Ectodermal cell (in vitro differentiated cells): ENCODE data around the gene ESR1.

Experiments
- H3K27ac ChIP-seq: 2 replicates; pipeline ENCODE4 v1.7.0; 2013; ENCODE audit warnings: mild to moderate bottlenecking, low read depth, low read length; ENCODE audit not compliant: insufficient read depth, poor library complexity, severe bottlenecking
- H3K27me3 ChIP-seq: 2 replicates; pipeline ENCODE4 v1.7.0; 2013; ENCODE audit warnings: mild to moderate bottlenecking, low read length; ENCODE audit not compliant: insufficient read depth, control insufficient read depth, poor library complexity, severe bottlenecking
- H3K36me3 ChIP-seq: one replicate; pipeline ENCODE4 v1.7.0; 2013; ENCODE audit warnings: low read length; ENCODE audit not compliant: control insufficient read depth, insufficient read depth
- H3K4me1 ChIP-seq: one replicate; pipeline ENCODE4 v1.7.0; 2013; ENCODE audit warnings: low read length; ENCODE audit not compliant: control insufficient read depth, insufficient read depth
- H3K4me3 ChIP-seq: 2 replicates; pipeline ENCODE4 v1.7.0; 2013; ENCODE audit warnings: low read depth, low read length, control low read depth; ENCODE audit not compliant: insufficient read depth
- H3K9me3 ChIP-seq: 2 replicates; pipeline ENCODE4 v1.7.0; 2013; ENCODE audit warnings: mild to moderate bottlenecking, low read length, moderate library complexity; ENCODE audit not compliant: control insufficient read depth
- WGBS, 2 experiments: methylation state at CpG; one replicate each; pipeline ENCODE4 v1.1.7; 2013; ENCODE audit warnings: missing lambda C conversion rate in 2 of 2; 5-methylcytosine and 5-hydroxymethylcytosine counted together

ESR1 gene

DNA sequence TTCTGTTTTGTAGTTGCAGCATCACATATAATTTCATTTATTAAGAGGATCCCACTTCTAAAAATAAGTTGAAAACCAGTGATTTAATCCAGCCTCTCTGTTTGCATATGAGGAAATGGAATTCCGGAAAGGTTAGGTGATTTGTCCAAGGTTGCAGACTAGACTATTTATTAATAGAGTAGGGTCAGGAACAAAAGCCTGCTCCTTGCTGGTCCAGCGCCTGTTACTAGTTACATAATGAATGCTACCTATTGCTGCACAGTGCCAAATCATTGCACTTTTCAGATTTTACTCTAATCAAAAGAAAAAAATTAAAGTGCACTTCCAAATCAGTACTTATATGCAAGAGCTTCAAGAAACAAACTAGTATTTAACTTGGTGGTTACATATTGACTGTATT is 238.6 kb downstream of the ESR1 start:
- no peak overlapping the region for H3K4me3 ChIP-seq
- WGBS, 2 experiments, result 91 to 93% methylated on average over 2 of the region's 2 CpGs
- no peaks in the 10 kb centered on the region for H3K4me1 ChIP-seq
- H3K9me3 ChIP-seq, result no peaks in the 10 kb centered on the region
- no peaks in the 10 kb centered on the region for H3K36me3 ChIP-seq
- H3K27me3 ChIP-seq, result no peaks in the 10 kb centered on the region
- H3K27ac ChIP-seq, result no peak overlapping the region

DNA sequence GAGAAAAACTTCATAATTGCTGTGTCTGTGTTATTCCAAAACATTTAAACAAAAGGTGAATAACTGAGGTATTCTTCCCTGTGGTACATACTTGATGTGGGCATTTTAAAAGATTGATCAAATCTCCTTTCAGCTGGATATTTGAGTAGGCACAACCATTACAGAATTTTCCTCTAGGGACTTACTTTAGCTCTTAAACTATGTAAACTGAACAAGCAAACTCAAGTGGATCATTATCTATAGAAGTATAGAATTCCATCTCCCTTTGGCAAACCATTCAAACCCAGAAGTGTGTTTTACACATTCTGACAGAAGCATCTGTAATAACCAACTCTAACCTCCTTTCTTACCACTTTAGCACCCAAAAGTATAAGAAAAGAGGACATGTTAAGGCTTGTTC is 241.4 kb downstream of the ESR1 start:
- Histone ChIP-seq H3K36me3 (no peaks in the 10 kb centered on the region), H3K4me3 (no peak overlapping the region), H3K4me1 (no peaks in the 10 kb centered on the region), H3K9me3 (no peaks in the 10 kb centered on the region), H3K27me3 (no peaks in the 10 kb centered on the region), H3K27ac (no peak overlapping the region)

DNA sequence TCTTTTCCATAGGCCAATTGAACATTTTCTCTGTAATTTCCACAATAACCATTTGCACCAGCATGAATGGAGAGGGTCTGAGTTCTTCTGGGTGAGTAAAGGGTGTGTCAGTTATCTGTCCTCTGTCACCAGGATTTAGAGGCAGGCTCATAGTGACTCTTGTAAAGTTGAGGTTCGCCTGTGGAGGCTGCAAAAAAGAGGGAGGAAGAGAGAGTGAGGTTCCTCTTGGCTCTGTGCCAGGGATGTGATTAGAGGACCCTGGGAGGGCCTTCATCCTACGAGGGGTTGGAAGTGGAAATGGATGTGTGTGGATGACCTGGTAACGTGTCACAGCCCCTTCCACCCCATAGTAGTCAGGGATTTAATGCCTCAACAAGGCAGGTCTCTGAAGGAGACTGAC is 242.0 kb downstream of the ESR1 start:
- WGBS, 2 experiments, result 84 to 89% methylated on average over 3 of the region's 3 CpGs
- Histone ChIP-seq H3K4me3 (no peak overlapping the region), H3K9me3 (no peaks in the 10 kb centered on the region), H3K36me3 (no peaks in the 10 kb centered on the region), H3K27ac (no peak overlapping the region), H3K27me3 (no peaks in the 10 kb centered on the region), H3K4me1 (no peaks in the 10 kb centered on the region)

DNA sequence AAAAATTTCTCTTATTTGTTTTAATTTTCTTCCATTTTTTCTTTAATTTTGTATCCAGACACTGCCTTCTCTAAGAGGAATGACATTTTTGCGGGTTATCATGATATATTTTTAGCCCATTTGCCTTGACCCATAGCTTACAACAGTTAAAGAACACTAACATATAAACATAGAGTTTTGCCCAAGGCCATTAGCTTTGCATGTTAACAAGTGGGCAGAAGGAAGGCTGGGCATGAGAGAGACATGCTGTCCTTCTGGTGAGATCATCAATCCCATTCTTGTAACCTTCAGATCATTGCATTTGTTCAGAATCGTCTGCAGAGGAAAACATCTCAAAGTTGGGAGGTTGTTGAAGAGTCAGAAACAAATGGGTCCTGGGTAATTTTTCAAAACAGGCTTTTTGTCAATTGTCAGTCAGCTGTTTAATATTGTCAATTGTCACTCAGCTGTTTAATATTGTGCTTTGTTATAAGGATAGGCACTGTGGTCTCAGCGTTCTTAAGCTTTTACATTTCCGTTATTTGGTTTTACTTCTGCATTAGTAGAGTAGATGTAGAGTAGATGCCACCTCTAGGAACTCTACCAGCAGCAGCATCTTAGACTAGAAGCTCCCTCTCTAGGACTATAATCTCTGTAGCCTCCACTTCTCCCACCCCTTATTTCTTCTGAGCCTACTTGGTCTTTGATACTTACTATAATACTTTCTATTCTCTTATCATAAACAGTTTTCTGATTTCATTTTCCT is 243.1 kb downstream of the ESR1 start:
- WGBS, 2 experiments, result 96 to 100% methylated on average over 4 of the region's 4 CpGs
- no peak overlapping the region for H3K27ac ChIP-seq

DNA sequence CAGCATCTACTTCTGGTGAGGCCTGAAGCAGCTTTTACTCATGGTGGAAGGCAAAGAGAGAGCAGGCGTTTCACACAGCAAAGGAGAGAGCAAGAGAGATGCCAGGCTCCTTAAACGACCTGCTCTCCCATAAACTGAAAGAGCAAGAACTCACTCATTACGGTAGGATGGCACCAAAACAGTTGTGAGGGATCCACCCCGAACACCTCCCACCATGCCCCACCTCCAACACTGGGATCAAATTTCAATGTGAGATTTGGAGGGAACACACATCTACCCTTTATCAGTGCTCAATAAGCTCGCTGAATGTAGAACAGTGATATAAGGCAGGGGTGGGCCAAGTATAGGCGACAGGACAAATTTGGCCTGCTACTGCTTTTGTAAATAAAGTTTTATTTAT is 244.6 kb downstream of the ESR1 start:
- Histone ChIP-seq H3K27me3 (no peaks in the 10 kb centered on the region), H3K36me3 (no peaks in the 10 kb centered on the region), H3K27ac (no peak overlapping the region), H3K4me3 (no peak overlapping the region), H3K9me3 (no peaks in the 10 kb centered on the region), H3K4me1 (no peaks in the 10 kb centered on the region)
- 63 to 70% methylated on average over 5 of the region's 6 CpGs for WGBS, 2 experiments

More for the DNA sequence above, 243.1 kb downstream of the ESR1 start:
- H3K36me3 ChIP-seq, result no peaks in the 10 kb centered on the region
- H3K4me3 ChIP-seq, result no peak overlapping the region
- no peaks in the 10 kb centered on the region for H3K9me3 ChIP-seq
- H3K27me3 ChIP-seq, result no peaks in the 10 kb centered on the region
- H3K4me1 ChIP-seq, result no peaks in the 10 kb centered on the region

DNA sequence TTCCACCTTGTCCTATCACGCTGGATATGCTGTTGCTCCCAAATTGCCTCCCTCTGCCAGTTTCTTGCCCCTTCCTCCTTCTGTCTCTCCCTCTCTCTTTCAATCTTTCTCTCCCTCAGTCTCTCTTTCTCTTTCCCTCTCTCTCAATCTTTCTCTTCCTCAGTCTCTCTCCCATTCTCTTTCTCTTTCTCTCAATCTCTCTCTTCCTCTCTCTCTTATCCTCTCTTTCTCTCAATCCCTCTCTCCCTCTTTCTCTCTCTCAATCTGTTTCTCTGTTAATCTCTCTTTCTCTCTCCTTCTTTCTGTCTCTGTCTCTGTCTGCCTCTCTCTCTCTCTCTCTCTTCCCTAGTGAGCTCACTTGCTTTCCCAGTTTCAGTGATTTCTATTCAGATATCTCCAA is 245.8 kb downstream of the ESR1 start:
- no peaks in the 10 kb centered on the region for H3K27me3 ChIP-seq
- no peak overlapping the region for H3K27ac ChIP-seq
- no peaks in the 10 kb centered on the region for H3K9me3 ChIP-seq
- 92 to 93% methylated on average over 1 of the region's 1 CpG for WGBS, 2 experiments
- no peaks in the 10 kb centered on the region for H3K4me1 ChIP-seq
- no peak overlapping the region for H3K4me3 ChIP-seq
- no peaks in the 10 kb centered on the region for H3K36me3 ChIP-seq

DNA sequence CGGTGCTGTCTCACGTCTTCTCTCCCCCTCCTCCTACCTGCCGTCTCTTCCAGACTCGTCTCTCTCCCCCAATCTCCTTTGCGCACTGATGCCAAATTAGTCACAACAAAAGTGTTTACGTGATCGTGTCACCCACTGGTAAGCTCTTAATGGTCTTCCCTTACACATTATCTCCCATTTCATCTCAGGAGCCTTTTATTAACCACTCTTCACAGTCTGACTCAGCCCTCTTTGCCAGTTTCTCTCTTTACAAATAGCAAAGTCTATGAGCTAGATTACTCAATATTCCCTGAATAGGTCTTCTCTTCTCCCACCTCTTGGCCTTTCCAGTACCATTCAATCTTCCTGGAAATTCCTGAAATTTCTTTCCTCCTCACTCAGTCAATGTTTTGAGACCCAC is 247.0 kb downstream of the ESR1 start:
- Histone ChIP-seq H3K4me3 (no peak overlapping the region), H3K36me3 (no peaks in the 10 kb centered on the region), H3K9me3 (no peaks in the 10 kb centered on the region), H3K27me3 (no peaks in the 10 kb centered on the region), H3K4me1 (no peaks in the 10 kb centered on the region), H3K27ac (no peak overlapping the region)
- 88 to 93% methylated on average over 7 of the region's 7 CpGs for WGBS, 2 experiments

DNA sequence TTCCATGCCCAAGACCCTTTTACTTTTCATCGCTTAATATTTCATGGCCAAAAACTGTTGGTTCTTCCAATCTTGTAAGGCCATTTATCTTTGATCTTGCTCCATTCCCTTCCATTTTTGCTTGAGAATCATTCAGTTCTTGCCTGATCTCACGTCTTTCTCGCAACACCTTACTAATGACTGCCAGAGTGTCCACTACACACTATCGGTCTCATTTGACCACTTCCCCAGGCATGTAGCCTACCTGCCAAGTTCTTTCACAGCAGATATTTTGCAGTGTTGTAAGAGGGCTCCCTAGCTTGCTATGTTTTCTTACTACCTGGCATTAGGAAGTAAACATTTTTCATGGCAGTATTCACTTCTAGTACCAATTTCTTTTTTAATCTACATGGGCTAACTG is 248.0 kb downstream of the ESR1 start:
- H3K27ac ChIP-seq, result no peak overlapping the region
- H3K27me3 ChIP-seq, result no peaks in the 10 kb centered on the region
- no peaks in the 10 kb centered on the region for H3K9me3 ChIP-seq
- H3K36me3 ChIP-seq, result no peaks in the 10 kb centered on the region
- 95 to 96% methylated on average over 4 of the region's 4 CpGs for WGBS, 2 experiments
- H3K4me3 ChIP-seq, result no peak overlapping the region
- H3K4me1 ChIP-seq, result no peaks in the 10 kb centered on the region

DNA sequence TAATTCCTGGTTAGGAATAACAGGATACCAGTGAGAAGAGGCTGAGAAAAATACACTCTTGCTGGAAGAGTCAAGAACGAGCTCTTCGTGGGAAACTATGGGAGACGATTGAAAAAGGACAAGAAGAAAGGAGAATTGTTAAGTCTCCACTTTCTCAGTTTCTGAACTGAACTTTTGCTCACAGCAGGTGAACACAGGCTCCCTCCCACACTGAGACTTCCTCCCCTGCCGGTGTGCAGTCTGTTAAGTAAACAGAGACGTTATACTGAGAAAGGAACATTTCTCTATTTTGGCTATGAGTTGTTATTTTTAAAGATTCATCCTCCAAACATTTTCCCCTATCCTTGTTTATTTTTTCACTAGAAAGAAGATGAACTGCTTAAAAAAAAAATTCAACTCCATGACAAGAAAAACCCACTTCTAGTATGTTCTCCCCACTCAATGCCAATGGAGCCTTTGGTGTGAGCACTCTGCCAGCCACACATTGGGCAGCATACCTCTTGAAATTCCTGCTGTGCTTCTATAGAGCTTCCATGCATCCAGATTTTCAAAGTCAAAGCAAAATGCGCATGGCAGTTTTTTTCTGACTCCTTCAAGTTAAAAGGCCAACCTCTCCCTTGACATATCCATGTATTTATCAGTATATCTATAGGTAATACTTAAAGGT is 250.5 kb downstream of the ESR1 start:
- Histone ChIP-seq H3K4me1 (no peaks in the 10 kb centered on the region), H3K4me3 (no peak overlapping the region), H3K27me3 (no peaks in the 10 kb centered on the region), H3K27ac (no peak overlapping the region), H3K36me3 (no peaks in the 10 kb centered on the region), H3K9me3 (no peaks in the 10 kb centered on the region)
- WGBS, 2 experiments, result 72 to 82% methylated on average over 4 to 6 of the region's 6 CpGs

DNA sequence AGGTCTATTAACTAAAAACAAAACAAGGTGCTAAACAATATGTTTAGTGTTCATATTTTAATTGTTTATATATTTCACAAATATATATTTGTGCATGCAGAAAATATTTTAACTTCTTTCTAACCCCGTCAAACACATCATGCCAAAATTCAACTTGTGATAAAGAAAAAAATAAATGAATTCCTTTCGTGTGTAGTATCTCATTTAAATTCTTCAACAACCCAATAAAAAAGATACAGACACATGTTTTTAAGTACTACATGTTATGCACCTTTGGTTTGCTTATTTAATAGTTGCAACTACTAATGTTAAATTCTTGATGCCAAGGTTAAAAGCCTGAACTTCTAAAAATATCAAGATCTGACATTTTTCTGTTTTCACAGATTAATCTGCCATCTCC is 252.4 kb downstream of the ESR1 start:
- Histone ChIP-seq H3K9me3 (no peaks in the 10 kb centered on the region), H3K4me1 (no peaks in the 10 kb centered on the region), H3K27me3 (no peaks in the 10 kb centered on the region), H3K36me3 (no peaks in the 10 kb centered on the region), H3K4me3 (no peak overlapping the region), H3K27ac (no peak overlapping the region)
- no CpG with 5 or more reads among the region's 2 CpGs for WGBS, 2 experiments
